Superior temporal gyrus (tissue), 1 donor: ENCODE data around the gene SERF2.
"Not testable (repeated sequence)": the region's sequence is repeated elsewhere in the genome, so short reads cannot be mapped to it uniquely, and the experiment has no call there.

Experiments used
- DNase-seq: peaks from one replicate; pipeline ENCODE4 v3.0.0-alpha.2; 2016; ENCODE audit errors: extremely low spot score

SERF2 gene

DNA sequence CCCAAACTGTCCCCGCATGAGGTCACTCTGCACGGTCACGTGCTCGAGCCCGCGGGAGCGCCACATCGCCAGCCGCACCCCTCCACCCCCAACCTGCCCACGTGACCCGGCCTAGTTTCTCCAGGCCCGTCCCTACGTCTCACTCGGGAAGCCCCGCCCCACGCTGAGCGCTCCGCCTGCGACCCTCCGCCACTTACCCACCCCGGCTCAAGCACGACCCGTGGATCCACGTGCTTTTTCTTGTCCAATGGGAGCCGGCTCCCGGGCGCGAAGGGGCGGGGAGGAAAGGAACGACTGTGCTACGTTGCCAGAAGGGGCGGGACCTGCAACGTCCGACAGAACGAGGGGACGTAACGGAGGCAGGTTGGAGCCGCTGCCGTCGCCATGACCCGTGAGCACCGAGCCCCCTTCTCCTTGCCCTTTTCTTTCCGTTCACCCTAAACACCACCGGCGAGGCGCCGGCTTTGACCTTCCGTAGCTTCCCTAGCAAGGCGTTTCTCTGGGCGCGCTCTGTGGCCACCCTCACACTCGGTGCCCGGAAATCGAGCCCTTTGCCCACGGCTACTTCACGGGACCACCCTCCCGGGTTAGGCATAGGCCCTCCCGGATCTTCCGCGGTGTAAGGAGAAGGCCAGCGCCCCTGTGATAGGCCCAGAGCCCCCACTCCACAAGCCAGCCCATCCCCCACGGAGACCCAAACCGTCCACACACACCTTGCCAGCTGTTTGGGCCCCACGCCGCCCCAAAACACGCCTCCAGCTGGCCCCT lies at the start of gene SERF2:
TSS of gene SERF2 (plus strand) at position 328 of the 768 bp plus-strand sequence. CDS start at position 385, 57 bp downstream.
- DNase-seq = peak; percentile 99

DNA sequence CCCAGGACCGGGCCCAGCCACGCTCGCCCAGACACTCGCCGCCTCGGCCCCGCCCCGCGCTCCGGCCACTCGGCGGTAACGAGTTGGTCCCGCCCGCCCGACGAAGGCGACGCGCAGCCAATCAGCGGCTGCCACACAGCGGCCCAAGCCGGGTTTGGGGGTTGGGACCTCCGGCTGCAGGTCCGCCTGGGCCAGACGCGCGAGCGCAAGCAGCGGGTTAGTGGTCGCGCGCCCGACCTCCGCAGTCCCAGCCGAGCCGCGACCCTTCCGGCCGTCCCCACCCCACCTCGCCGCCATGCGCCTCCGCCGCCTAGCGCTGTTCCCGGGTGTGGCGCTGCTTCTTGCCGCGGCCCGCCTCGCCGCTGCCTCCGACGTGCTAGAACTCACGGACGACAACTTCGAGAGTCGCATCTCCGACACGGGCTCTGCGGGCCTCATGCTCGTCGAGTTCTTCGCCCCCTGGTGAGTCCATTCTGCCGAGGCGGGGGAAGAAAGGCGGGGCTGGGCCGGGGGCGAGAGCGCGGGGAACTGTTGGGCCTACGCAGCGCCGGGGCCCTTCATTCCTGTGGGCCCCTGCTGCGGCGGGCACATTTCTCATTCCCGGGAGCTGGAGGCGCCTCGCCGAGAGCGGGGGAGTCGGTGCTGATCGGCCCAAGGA lies 45.7 kb upstream of the SERF2 start, which contains the start of gene PDIA3:
TSS of gene PDIA3 (plus strand) at position 194 of the 658 bp plus-strand sequence. CDS start at position 296, 102 bp downstream.
- DNase-seq = peak; percentile 92

DNA sequence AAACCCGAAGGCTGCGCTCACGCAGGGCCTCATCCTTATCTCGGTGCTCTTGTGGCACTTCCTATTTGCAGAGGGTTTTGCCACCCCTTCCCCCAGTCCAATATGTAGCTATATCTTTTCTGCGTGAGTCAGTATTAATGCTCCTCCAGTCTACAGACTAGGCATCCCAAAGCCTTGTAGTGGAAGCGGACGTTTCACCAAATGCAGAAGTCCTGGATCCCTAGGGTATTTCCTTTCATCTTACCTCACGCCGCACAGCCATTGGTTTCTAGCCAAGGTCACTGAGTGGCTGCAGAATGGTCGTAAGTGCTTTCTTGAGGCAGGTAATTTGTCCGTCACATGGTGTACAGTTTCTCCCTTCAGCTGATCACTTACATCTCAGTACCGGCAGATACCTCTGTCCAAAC lies 45.2 kb upstream of the SERF2 start:
- not testable (repeated sequence) for DNase-seq

DNA sequence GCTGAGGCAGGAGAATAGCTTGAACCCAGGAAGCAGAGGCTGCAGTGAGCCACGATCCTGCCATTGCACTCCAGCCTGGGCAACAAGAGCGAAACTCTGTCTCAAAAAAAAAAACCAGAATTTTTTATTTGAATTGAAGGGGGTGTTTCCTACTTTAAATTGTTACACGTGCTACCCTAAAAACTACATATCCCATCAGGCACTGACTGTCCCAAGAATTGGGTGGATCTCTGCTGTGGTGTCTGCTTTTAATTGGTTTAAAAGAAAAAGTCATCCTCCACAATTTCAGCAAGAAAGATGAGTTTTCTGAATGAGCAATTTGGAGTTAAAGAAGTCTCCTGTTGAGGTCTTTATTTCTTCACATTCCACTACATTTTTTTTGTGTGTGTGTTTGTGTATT lies 43.7 kb upstream of the SERF2 start:
- no peak for DNase-seq

DNA sequence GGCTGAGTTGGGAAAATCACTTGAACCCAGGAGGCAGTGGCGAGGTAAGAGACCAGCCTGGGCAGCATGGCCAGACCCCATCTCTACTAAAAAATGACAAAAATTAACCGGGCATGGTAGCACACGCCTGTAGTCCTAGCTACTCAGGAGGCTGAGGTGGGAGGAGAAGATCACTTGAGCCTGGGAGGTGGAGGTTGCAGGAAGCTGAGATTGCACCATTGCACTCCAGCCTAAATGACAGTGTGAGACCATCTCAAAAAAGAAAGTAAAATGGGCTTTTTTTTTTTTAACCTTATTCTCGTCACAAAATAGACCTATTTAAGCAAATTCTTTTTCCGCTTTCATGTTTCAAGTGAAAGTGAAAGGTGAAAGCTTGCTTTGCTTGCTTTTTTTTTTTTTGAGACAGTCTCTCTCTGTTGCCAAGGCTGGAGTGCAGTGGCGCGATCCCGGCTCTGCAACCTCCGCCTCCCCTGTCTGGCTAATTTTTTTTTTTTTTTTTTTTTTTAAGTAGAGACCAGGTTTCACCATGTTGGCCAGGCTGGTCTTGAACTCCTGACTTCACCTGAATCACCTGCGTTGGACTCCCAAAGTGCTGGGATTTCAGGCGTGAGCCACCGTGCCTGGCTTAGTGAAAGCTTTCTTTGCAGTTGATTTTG lies 42.3 kb upstream of the SERF2 start:
- DNase-seq = no peak

DNA sequence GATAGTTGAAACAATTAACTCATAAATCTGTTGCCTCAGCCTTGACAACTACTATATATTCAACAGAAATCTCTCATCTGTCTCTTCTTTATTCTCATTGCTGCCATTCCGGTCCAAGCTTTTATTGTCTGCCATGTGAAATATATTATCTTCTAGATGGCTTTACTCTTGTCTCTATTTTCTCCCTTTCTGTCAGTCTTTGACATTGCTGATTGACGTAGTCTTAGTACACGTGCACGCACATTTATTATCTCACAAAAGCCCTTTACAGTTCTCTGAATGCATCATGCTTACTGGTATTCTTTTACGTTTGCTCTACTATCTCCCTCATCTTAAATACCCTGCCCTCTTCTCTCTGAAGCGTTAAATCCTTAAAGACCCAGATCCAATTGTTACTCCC lies 40.2 kb upstream of the SERF2 start:
- no peak for DNase-seq

DNA sequence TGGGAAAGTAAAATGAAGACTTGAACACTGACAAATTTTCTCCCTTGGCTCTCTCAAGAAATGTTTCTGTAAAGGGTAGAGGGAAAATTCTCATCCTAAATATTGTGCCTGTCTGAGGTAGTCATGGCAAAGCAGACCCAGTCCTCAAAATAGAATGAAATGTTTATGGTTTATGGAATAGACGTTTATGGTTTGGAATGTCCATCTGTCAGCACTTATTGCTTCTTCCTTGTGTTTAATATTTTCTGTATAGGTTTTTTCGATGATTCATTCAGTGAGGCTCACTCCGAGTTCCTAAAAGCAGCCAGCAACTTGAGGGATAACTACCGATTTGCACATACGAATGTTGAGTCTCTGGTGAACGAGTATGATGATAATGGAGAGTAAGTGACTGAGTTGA lies 29.3 kb upstream of the SERF2 start:
- no peak for DNase-seq

DNA sequence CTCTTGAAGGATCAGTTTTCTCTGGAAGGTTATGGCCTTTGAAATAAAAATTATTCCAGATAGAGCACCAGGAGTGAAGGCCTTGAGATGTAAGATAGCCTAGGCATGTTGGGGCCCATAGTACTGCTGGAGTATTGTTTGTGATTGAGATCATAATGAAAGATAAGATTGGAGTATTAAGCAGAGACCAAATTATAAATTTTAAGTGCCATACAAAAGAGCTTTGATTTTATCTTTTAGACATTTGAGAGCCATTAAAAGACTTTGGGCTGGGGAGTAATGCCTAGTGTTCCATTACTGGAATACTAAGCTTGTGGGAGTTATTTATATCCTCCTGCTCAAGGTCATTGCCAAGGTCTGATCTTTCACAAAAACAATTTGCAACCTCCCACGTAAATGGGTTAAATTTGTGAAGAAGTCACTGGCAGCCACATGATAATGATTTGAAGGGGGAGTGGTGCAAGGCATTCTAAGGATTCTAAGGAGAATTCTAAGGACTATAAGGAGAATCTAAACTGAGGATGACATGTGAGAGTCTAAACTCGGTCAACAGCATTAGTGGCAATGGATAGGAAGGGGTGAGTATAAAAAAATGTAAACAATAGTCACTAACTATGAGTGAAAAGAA lies 28.2 kb upstream of the SERF2 start:
- no peak for DNase-seq

DNA sequence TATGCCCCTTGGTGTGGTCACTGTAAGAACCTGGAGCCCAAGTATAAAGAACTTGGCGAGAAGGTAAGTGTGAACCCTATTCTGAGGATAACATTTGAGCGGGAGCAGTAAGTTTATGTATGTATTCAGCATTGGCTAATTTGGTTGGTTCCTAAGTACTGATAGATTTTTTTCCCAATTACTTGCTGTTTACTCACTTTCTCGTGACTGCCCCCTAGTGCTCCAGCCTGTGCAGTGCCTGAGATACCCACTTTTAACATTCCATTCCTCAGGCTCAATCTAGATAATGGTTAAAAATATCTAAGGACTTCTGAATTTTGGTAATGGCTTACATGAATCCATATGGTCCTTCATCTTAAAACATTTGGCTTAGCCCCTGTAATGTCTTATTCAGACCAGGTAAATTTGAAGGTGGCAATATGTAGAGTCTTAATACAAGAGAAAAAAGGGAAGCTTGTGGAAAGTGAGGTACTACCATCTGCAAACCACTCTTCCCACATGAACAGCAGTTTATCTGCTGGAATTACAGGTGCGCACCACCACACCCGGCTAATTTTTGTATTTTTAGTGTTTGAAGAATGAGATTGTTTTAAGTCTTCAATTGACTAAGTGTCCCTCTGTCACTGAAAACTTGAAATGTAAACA lies 22.4 kb upstream of the SERF2 start:
- peak; percentile 78 for DNase-seq

DNA sequence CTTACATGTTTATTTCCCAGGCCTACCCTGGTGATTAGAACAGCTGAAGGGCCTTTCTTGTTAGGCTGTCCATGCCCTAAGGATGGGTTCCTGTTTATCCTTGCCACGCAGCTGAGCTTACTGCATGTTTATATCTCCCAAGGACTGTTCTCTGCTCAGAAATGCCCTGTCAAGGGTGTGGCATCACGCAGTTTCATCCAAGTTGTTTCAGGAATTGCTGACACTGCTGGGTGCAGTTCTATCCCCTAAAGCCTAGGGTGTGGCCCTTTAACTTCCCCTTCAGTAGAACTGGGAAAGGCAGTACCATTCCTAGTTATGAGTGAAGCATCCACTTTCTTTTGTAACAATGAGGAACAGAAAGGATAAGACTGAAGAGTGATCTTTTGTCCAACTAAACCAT lies 20.3 kb upstream of the SERF2 start:
- DNase-seq = no peak

DNA sequence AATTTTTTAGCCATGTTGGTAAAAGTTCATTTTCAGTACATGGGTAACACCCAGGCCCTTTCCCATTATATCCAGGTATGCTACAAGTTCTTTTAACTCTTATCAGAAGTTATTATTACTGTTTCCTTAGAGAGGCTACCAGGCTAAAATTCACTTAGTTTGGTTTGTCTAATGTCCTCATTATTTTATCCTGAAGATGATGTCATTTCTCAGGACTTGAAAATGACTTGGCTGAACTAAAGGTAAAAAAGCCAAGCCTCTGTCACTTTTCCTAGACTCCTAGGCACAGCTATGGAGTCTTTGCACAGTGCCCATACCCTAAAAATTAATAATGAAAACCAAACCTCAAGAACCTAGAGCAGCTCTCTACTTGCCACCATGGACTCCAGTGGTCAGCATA lies 19.5 kb upstream of the SERF2 start:
- DNase-seq = no peak

DNA sequence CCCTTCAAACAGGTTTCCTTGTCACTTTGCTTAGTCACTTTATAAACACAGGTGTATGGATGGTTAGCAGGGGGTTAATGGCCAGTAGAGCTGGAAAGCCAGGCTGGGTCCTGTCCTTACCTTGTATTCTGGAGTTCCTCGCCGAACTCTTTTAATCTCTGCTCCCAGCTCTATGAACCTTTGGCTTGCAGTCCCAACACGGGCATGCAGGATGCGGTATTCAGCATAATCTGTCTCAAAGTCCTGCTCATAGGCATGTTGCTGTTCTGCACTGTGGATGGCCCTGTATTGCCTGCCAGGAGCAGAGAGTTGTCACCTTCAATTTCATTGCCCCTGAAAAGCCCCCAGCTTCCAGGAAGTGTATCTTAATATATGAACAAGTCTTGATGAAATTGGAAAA lies 18.1 kb upstream of the SERF2 start:
- DNase-seq = no peak

DNA sequence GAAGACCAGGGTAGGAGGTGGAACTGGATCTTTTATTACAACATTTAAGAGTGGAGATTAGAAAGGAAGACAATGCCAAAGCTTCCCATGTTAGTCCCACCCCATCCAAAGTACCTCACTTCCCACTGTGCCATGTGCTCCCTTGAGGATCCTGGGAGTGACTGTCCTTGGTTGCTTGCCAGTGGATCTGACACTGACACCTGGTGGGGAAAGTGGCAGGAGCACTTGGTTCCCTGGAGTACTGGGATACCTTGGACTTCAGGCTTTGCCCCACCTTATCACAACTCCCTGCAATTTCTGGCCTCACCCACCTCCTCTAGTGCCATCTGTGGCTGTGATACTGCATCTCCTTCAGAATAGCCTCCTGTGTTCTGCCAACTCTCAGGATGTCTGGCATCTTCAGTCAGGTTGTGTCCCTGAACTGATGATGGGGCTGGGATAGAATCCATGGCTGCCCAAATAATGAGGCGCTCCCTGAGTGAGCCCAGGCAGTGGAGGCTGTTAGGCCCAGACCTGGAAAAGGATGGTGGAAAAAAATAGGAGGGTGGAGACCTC lies 16.6 kb upstream of the SERF2 start:
- DNase-seq = no peak

DNA sequence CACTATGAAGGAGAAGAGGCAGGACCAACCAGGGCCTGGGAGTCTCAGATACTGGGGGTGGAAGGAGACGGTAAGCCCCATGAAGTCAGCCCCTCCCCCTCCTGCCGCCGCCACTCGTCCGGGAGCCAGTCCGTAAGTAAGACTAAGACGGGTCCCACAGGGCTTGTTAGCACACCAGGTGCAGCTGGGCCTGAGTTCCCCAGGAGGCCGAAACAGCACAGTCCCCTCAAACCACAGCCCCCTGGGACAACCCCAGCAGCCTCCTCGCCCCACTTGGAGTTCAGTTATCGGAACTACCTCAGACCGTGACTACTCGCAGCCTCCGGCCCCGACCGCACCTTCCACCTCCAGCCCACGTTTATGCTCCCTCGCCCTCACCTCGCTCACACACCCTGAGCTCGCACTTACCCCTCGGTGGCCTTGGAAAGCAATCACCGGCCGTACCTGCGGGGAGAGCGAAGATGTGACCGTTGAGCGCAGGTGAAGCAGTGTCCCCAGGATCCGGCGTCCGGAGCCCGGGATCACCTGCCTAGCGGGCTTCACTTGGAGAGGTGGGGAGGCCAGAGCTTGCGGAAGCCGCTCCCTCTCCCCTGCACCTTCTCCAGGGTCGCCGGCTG lies 15.9 kb upstream of the SERF2 start:
- no peak for DNase-seq

DNA sequence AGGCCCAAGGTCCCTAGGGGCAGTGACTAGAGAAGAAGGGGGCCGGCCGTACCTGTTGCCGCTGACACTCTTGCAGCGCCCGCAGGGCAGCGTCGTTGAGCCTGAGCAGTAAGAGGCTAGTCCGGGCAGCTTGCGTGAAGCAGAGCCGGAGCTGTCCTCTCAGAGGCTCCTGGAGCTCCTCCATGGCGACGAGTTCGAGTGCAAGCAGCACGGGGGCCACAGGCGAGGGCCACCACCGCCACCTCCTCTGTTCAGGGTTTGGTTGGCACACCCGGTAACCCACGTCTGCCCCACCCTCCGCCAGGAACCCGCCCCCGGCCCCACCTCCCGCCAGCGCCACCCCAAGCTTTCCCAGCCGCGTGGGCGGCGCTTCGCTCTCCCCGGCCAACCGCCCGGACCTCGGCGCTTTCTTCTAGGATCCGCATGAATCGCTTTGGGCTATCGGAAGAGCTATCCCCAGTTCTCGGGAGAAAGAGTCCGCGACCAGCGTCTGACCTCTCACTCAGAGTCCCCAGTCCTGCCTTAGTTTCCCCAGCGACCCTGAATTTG lies 15.3 kb upstream of the SERF2 start, which contains the start of gene ELL3:
TSS of gene ELL3 (minus strand) at position 249 of the 549 bp plus-strand sequence. CDS start at position 184, 65 bp downstream.
- peak; percentile 52 for DNase-seq

DNA sequence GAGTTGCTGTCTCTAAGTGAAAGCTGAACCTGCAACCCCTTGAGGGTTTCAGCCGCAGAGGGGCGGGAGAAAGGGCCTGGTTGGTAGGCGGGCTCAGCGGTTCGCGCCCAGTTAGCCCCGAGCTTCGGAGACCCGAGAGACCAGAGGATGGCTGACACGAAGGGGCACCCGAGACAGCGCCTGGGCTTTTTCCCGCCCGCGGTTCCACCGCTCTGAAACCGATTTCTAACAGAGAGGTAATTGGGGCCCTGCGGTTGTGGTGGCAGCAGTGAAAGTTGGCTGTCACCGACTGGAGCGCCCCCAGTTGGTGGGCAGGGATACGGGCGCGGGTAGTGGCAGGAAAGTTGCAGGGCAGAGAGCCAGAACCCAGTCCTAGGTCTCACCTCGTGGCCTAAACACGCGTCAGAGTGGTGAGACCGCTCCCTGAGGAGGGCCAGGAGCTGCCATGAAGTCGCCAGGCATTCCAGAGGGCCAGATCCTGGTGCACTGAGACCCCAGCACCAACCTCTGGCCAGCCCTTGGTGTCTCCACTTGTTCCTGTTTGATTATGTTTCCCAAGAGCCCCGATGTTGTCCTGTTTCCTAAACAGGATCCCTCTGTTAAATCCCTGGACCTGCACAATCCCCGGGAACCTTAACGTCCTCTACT lies 14.7 kb upstream of the SERF2 start:
- DNase-seq = peak; percentile 62

DNA sequence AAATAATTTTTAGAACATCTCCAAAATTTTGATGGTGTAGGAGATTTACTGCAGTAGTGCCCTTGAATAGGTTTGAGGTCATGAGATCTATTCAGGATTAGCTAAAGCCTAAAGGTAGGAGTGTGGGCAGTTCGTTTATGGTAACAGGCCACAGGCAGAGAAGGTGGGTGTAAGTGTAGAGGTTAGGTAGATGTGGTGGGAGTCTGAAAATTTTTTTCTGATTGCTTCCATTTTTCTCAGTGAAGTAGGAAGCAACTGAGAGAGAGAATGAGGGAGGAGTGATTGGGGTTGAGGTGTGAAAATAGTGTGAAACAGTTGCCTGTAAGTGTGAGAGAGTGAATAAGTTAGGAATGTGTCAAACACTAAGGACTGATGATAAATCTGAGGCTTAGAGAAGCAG lies 13.1 kb upstream of the SERF2 start:
- no peak for DNase-seq

DNA sequence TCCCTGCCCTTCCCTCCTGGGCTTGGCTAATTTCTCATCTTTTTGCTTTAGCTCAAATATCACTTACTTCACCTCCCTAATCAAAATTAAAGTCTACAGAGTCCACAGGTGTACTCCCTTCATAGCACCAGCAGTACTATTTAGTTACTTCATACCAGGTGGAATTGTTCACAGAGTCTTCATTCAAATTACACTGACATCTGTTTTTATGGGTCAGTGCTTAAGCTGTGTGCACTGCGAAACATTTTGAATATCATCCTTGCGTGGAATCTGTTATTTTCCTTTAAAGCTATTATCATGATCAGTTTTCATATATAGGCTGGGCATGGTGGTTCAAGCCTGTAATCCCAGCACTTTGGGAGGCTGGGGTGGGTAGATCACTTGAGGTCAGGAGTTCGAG lies 2.7 kb upstream of the SERF2 start:
- DNase-seq = no peak

DNA sequence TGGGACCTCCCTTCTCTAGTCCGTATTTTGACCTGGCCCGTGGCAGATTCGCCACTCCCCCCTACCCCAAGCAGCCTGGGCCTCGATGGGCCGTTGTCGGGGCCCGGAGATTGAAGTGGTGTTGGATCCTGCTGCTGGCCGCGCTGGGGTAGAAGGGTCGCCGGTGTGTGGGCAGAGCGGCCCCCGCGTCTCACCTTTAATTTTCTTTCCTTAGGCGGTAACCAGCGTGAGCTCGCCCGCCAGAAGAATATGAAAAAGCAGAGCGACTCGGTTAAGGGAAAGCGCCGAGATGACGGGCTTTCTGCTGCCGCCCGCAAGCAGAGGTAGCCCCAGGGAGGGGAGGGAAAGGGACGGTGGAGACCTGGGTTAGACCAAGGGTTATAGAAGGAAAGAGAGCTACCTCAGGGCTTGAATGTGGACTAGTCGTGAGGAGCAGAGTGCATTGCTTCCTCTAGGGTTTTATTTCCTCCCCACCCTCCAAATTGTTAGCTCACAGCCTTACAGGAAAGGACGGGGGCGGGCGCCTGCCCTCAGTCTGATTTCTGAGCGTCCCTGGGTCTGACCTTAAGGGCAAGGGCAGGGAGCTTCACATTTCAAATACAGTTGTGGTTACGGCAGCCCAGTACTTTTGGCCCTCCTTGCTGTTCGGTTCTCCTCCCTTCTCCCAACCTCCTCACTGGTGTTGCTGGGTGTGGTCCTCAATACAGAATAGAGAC lies 799 bp downstream of the SERF2 start:
- no peak for DNase-seq
